Mucosa of gallbladder (tissue), 1 donor: ENCODE results near the gene RABAC1. TPM values are rescaled to one million over a fixed set of nuclear protein-coding genes. Genes with fewer than 3 reads are reported as not detected.
"Not testable (repeated sequence)": the region's sequence is repeated elsewhere in the genome, so short reads cannot be mapped to it uniquely, and the experiment has no call there.

Experiments used
- DNase-seq: peaks from one replicate; pipeline ENCODE4 v3.0.0-alpha.2; 2020; ENCODE audit warnings: low spot score
- total RNA-seq: library from RNA; stranded (reverse); gene quantifications from one replicate; pipeline ENCODE4 v1.2.1, GENCODE V29; 2021
- donor health status: DM: no; HTN: no; CAD: no.

Gene RABAC1
- total RNA-seq, 1 donor from 2014 or later: 188 TPM

DNA sequence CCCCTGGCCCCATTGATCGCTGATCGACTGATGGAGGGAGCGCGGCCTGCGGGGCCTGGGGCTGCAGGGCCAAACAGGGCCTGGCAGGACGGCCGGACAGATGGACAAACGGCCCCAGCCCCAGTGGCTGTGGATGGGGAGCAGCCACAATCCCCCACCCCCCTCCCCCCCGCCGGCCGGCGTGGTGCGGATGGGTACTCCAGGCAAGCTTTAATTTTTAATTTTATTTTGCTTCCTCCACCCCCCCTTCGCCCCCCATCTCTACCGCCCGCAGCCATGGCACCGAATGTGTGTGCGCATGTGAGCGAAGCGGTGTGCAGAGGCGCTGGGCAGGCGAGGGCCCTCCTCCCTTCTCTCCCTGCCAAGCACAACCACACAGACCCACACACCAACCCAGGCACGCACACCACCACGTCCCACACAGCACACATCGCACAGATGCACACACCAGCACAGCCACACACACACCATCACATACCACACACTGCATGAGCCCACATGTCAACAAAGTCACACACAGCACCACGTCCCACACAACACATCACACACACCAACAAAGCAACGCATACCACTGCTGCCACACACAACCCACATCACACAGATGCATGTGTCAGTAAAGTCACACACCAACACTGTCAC lies 43.2 kb downstream of the RABAC1 start:
- no peak for DNase-seq

- DNase-seq: no peak
Observed at GRCh38 chr19:41915021-41915775, 43.9 kb downstream of the RABAC1 start.

DNA sequence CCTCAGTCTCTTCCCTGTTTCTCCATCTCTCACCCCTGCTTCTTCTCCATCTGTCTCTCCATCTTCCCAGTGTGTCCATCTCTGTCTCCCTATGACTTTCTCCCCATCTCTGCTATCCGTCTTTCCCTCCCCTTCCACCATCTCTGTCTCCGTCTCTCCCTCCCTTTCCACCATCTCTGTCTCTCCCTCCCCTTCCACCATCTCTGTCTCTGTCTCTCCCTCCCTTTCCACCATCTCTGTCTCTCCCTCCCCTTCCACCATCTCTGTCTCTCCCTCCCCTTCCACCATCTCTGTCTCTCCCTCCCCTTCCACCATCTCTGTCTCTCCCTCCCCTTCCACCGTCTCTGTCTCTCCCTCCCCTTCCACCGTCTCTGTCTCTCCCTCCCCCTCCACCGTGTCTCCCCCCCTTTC lies 44.7 kb downstream of the RABAC1 start:
- not testable (repeated sequence) for DNase-seq

GRCh38 chr19:41913538-41914423 lies 45.3 kb downstream of the RABAC1 start:
- DNase-seq: no peak

DNA sequence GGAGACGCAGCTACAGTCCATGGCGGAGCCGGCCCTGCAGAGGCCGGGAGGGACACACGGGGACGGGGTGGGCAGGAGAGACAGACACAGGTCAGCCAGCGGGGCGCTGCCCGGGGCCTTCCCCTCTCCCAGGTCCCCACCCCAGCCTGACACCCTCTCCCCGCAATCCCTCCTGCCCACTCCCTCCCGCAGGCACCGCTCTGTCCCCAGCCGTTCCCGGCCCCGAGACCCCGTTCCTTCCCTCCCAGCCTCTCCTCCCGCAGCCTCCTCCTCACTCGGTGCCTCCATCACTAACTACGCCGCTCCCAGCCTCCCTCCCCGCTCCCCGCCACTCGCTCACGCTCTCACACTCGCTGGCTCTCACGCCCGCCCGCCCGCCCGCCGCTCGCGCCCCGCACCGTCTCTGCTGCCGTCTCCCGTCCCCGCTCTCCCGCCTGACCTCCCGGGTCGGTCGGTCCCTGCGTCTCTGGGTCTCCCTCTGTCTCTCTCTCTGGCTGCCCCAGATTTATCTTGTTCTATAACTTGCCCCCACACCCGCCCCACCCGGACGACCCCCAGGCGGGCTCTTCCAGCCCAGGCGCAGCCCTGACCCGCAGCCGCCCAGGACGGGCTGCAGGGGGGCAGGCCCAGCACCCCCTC lies 46.1 kb downstream of the RABAC1 start:
- DNase-seq: no peak

DNA sequence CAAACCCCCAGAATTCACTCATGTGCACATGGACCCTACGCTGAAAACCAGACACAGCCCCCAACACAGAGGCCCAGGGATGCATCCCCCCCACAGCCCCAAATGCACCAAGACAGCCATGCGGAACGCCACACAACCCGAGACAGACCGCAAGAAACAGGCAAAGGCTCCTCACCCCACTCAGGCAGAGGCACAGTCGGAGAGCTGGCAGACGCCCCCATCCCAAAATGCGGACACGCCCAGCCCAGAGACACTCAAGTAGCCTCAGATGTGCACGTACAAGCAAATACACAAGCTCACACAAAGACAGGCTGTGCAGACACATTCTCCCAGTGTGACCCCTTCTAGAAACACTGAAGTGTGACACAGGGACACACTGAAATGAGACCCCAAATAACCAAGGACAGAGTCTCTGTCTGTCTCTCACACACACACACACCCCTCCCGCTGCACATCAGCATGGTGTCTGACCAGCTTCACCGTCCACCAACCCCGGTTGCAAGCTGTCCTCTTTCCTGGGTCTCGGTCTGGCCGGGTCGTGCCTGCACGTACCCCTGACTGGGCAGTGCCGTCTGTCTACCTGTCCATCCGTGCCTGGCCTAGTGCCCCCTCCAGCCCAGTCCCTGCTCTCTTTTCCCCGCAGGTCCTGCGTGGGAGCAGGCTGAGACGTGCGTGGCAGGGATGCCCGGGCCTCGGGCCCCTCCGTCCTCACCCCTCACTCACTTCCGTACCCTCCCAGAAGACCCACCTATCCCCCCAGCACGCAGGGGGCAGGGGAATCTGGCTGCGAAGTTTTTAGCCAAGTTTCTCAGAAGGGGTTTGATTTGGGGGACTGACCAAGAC lies 47.0 kb downstream of the RABAC1 start:
- DNase-seq: no peak

DNA sequence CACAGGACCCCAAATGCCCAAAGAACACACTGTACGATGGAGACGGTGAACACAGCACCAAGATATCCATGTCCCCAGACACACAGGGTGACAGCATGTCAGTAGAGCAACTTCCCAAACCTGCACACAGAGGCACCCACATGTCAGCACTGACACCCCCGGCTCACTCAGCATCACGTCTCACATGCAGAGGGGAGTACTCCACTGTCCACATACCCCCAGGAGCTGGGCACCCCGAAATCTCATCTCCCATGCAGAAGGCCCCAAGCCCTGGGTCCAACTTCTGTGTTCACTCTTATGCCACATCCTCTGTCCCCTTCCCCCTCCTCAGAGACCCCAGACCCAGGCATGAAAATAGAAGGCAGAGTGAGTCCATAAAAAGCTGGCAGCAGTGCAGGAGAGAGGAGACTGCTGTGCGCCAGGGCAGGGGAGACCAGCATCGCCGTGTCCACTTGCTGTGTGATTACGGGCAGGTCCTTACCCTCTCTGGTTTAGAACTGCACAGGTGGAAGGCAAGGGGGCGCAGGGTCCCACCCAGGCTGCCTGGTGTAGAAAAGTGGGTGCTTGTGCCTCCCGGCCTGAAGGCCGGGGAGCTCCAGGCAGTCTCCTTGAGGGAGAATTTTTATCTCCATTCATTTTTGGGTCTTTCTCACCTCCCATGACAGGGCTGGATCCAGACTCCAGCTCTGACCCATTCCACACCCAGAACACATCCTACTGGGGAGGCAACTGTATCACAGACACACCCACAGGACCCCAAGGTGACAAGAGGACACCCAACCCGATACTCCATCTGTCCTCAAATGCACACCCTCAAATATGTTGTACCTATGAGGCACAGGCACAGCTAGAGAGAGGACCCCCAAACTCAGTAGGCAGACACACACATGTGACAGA lies 47.9 kb downstream of the RABAC1 start:
- no peak for DNase-seq

DNA sequence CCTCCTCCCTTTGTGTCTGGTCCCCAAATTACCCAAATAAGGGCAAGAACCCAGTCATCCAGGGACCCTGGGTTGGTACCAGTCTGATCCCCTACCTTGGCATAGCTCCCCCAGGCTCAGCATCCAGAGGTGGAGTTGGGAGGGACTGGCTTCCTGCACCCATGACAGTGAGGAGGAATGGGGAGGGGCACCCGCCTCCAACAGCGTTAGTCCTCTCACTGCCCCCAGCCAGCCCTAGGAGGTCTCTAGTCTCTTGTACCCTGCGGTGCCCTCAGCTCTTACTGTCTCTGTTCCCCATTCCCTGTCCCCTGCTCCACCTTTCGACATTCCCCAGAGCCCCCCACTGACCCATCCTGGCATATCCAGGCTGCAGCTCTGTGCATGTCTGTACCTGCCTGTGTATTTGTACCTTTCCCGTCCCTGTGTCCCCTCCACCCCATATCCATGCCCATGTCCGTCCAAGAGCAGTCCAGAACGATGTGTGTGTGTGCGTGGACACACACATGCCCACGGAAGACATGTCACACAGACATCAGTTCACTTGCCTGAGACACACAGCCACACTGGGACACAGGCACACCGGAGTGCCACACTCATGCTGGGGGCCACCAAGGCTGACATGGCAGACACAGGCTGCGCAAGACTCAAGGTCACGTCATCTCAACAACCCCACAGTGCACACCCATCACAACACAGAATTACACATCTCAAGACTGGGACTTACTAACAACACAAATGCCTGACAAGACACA lies 48.7 kb downstream of the RABAC1 start:
- no peak for DNase-seq

DNA sequence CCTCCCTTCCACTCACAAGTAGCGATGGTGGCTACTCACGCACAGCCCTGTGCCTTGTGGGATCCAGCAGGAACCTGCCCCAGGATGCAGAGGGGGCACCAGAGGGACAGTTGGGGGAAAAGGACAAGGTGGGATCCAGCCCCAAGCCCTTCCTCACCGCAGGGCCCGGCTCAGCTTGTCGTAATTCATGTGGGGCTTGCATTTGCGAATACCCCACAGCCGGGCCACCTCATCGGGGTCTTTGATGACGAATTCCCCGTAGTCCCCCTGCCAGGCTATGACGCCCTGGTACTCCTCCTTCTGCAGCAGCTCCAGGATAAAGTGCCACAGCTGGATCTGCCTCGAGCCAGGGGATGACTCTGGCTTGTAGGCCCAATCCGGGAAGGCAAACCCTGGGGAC lies 49.4 kb downstream of the RABAC1 start:
- no peak for DNase-seq

DNA sequence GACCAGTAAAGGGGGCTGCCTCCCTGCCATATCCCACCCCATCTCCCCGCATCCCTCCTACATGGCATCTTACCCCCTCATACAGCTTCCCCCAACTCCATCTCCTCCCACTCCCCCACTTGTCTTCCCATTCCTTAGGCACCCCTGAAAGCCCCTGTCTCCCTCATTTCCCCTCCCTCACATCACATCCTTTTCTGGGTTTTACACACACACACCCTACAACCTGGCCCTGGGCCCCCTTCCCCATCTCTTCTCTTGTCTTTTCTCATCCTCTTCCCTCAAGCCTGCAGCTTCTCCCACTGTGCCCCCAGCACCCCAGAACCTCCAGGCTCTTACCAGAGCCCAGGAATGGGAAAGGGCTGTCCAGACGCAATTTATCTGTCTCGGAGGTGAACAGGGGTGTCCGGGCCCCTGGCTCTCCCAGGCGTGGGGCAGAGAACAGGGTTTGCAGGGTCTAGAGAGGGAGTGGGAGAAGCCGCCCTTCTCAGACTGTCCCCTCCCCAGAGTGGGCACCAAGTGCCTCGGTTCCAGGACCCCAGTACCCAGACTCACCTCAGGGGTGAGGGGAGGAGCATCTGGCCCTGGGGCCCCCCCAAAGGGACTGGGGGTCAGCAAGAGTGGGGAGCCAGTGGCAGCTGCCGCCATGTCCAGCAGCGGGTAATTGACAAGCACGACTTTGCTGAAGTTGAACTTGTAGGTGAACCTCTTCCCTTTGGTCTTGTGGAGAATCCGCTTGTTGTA lies 50.2 kb downstream of the RABAC1 start:
- DNase-seq: no peak

DNA sequence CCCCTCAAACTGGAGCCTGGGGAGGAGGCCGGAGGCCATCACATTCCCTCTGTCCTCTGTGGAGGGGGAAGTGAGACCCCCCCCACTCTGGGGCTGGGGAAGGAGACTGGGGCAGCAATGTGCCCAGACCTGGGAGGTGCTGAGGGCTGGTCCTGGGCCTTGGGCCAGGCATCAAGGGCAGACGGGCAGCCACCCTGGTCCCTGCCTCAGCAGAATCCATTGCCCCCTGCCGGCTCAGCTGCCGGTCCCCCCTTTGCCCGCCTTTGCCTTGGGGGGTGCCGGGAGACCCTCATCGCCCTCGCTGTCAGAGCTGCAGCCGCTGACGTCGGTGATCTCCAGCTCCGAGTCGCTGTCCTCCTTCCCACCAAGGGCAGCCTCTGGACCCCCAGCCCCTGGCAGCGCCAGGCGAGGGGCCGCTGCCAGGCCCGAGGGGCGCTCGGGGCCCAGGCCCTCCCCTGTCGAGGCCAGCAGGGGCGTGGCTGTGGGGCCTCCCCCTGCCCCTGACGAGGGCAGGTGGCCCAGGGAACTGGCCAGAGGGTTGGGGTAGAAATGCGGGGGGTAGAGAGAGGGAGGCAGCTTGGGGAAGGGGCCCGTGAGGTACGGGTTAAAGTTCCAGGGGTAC lies 51.0 kb downstream of the RABAC1 start:
- DNase-seq: no peak

- DNase-seq: no peak
Observed at GRCh38 chr19:41906916-41907680, 52.0 kb downstream of the RABAC1 start.

Other genes with a start within 250 kb of the RABAC1 start
- 61.6 TPM for gene CEACAM6, start 203.8 kb downstream of the RABAC1 start, total RNA-seq
- 0.78 TPM for gene CEACAM3, start 162.7 kb downstream of the RABAC1 start, total RNA-seq
- not detected for gene LYPD4, start 114.6 kb downstream of the RABAC1 start, total RNA-seq
- not detected for gene DMRTC2, start 114.3 kb downstream of the RABAC1 start, total RNA-seq
- 1,211 TPM for gene RPS19, start 99.1 kb downstream of the RABAC1 start, total RNA-seq
- 0.32 TPM for gene CD79A, start 82.0 kb downstream of the RABAC1 start, total RNA-seq
- 115 TPM for gene ARHGEF1, start 76.1 kb downstream of the RABAC1 start, total RNA-seq
- gene ERFL, start 30.9 kb downstream of the RABAC1 start, total RNA-seq: 3.4 TPM
- gene ATP1A3, start 34.9 kb upstream of the RABAC1 start, total RNA-seq: 0.60 TPM
- gene GRIK5, start 110.9 kb upstream of the RABAC1 start, total RNA-seq: 9.8 TPM
- 17.1 TPM for gene ZNF574, start 116.8 kb upstream of the RABAC1 start, total RNA-seq
- gene POU2F2, start 173.1 kb upstream of the RABAC1 start, total RNA-seq: 4.3 TPM